DMS153 (cell line): Measurements from ENCODE around the gene WASF2.
"Not testable (repeated sequence)": the region's sequence is repeated elsewhere in the genome, so short reads cannot be mapped to it uniquely, and the experiment has no call there.

Source experiments
- DNase-seq: peaks from one replicate; lab custom pipeline; 2025; lab: John Stamatoyannopoulos, UW

The WASF2 gene

GRCh38 chr1:27496604-27497155 lies 6.7 kb upstream of the WASF2 start:
- DNase-seq = peak; percentile 54

DNA sequence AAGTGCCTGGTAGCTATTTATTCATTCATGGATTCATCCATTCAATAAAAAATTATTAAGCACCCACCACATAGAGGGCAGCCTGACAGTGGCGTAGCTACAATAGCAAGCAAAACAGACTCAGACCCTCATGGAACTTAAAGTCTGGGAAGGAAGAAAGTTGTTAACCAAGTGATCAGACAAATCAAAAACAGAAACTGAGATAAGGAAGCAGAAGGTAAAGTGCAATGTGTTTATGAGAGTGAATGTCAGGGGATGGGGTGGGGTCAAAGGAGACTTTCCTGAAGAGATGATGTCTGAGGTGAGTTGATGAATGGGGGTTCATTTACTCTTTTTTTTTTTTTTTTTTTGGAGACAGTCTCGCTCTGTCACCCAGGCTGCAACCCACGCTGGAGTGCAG lies 2.8 kb upstream of the WASF2 start:
- no peak for DNase-seq

DNA sequence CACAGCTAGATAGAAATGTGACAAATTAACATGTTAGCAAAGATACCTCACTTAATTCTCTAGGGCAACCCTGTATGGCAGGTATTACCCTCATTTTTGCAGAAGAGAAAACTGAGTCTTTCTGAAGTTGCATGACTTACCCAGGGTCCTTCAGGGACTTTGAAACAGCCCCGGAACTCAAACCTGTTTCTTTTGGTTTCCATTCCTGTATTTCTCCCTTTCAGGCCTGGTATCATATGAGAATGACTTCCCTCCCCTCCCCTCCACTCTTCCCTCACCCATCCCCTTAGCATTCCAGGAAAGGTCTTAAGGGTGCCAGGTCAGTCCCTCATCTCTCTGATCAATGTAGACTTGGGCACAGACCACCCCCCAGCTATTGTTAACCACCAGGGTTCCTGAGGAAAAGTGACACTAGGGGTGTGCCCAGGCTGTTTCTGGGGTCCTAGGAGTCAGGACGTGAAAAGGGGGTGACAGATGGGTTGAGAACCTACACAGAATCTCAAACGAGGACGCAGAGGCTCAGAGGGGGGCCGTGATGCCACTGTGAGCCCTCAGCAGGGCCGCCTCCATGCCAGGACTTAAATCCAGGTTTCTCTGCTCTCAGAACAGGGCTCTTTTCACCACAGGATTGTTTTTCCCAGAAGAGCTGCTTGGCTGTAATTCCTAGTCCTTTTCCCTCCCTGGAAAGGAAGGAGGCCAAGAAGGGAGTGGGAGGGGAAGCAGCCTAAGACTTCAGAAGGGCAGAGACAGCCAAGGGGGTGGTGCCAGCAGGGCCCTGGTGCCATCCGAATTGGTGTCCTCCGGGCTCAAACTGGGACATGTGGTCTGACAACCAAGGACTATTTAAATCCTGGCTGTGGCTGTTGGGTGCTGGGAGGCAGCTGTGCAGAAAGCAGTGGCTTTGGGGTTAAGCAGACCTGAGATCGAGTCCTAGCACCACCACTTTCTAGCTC lies 2.1 kb upstream of the WASF2 start:
- no peak for DNase-seq

DNA sequence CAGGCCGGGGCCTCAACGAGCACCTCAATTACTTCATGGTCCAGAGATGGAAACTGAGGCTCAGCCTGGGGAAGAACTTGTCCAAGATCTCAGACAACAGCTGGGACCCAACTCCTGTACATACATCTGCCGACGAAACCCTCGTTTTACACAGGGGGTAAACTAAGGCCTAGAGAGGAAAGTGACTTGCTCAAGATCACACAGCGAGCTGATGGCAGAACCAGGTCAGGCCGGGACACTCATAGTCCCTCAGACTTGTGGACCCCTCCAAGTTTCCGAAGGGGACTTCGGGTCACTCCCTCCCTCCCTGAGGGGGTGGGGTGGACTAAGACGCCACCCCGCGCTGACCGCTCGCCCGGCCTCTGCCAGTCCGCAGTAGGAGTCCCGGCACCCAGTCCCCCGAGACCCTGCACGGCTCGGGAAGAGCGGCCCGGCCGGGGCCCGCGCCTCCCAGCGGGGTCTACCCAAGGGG lies 430 bp downstream of the WASF2 start:
- no peak for DNase-seq

DNA sequence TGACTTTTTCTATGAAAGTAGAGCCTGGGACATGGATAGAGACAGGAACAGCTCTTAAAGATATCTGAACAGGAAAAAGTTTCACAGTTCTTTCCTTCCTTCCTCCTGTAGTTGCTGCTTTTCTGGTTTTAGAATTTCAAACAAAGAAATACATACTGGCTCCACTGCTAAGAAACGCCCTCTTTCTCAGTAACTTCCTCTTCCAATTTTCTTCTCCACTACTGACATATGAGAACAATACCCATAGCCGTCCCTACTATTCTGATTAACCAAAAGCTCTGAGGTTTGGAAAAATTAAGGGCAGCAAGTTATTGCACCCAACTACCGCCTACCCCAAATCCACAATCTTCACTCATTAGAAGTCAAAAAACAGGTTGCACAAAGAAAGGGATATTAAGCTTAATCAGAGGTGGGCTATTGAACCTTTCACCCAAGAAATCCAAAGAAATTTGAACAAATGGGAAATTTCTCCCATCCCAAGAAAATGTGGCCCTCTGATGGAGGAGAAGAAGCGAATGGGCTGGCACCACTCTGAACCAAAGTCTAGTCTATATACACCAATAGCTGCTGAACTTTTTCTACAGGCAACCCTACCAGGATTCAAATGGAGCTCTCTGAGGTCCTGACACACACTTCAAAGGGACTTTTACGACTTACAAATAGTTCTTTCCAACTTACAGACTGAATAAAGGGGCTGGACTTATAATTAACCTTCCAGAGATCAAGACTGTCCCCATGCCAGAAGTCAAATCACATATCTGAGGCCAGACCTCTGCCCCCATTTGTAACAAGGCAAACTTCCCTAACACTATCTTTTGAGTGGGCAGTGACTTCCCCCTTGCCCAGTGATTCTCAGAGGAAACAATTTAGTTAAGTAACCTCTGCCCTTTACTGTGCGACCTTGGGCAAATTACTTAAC lies 1.7 kb downstream of the WASF2 start:
- no peak for DNase-seq

GRCh38 chr1:27485363-27485762 lies 4.6 kb downstream of the WASF2 start:
- DNase-seq = no peak

DNA sequence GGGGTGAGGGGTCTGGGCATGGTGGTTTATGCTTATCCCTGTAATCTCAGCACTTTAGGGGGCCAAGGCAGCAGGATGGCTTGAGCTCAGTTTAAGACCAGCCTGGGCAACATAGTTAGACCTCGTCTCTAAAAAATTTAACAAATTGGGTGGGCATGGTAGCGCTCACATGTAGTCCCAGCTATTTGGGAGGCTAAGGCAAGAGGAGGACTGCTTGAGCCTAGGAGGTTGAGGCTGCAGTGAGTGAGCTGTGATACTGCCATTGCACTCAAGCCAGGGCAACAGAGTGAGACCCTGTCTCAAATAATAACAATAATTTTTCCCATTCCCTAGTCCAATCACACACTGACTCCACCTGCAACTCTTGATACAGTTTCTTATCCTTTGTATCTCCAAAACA lies 6.3 kb downstream of the WASF2 start:
- no peak for DNase-seq

DNA sequence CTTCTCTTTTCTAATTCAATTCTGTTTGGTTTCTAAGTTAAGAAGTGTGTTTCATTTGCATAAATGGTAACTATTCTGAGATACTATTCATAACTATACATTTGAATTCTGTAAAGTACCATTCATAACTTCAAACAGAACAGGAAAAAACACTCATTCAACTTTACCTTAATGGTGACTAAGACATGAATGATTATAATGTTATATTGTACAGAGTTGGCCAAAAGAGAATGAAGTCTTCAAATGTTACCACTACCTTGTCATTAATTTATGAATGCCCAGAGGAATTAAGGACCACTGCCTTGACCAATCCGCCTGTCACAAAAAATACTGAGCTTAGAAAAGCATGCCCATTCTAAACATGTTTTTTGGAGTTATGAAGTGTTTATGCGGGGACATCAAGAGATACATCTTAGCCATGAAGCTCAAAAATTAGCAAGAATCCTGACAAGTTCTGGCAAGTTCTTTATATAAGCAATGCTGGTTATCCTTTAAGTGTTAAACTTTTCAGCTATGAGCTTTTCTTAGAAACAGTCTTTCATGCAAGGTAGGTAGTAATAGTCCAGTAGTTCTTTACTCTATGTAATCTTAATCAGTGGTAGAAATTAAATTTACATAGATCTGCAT lies 7.9 kb downstream of the WASF2 start:
- DNase-seq = no peak

GRCh38 chr1:27478098-27478497 lies 11.9 kb downstream of the WASF2 start:
- DNase-seq = no peak

- no peak for DNase-seq
These were observed 13.7 kb downstream of the WASF2 start for GRCh38 chr1:27476237-27476636.

GRCh38 chr1:27475720-27476119 lies 14.2 kb downstream of the WASF2 start:
- no peak for DNase-seq

GRCh38 chr1:27473755-27474154 lies 16.2 kb downstream of the WASF2 start:
- no peak for DNase-seq

GRCh38 chr1:27472098-27472497 lies 17.9 kb downstream of the WASF2 start:
- DNase-seq = not testable (repeated sequence)

DNA sequence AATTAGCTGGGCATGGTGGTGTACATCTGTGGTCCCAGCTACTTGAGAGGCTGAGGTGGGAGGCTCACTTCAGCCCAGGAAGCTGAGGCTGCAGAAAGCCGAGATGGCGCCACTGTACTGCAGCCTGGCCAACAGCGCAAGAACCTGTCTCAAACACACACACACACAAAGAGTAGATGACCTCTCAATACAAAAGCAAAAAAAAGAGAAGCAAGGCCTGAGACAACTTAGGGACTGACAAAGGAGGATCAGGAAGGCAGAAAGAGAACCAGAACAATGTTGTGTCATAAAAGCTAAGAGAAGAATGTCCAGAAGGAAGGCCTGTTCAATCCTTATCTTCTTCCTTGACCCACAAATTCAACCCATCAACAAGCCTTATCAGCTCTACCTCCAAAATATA lies 18.5 kb downstream of the WASF2 start:
- DNase-seq = no peak

DNA sequence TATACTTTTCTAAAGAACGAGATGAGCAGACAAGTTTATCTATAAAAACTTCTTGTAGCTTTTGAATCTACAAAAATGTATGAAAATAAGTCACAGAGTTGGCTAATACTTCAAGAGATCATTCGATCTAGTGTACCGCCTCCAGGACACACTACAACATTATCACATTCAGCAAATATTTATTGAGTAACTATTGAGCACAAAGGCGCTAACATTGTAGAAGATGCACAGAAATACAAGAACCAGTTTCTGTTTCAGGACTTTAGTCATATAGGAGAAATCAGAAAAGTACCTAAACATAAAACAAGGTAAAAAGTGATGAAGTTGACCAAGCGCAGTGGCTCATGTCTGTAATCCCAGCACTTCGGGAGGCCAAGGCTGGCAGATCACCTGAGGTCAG lies 20.6 kb downstream of the WASF2 start:
- DNase-seq = no peak

GRCh38 chr1:27468378-27468777 lies 21.6 kb downstream of the WASF2 start:
- not testable (repeated sequence) for DNase-seq

GRCh38 chr1:27464926-27465647 lies 24.9 kb downstream of the WASF2 start:
- no peak for DNase-seq

- DNase-seq = not testable (repeated sequence)
These were observed 26.1 kb downstream of the WASF2 start for GRCh38 chr1:27463916-27464315.

GRCh38 chr1:27458521-27458920 lies 31.4 kb downstream of the WASF2 start:
- DNase-seq = not testable (repeated sequence)

- no peak for DNase-seq
These were observed 34.7 kb downstream of the WASF2 start for GRCh38 chr1:27455139-27455811.

GRCh38 chr1:27454610-27455009 lies 35.4 kb downstream of the WASF2 start:
- DNase-seq = no peak
